Measurements from ENCODE around the gene CNOT4.

DNA sequence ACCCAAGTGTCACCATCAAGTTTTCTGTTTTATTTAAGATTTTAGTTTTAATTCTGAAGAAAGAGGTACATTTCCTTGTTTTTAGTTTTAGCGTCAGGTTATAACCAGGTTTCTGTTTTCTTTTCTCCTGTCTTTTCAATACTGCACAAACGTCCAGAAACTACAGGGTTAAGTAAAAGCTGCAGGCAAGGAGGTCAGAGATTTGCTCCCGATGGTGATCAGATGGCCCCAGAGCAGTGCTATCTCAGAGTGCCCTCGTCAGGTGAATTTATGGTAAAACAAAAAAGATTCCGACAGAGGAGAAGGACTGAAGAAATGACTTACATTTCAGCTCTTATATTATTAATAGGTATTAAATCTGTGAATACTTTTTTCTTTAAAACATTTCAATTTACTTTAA is 148.1 kb downstream of the CNOT4 start:
- TF ChIP-seq CTCF (IDR thresholded peaks at IDR 0.05) (no peak), POLR2A (IDR thresholded peaks at IDR 0.05) (no peak), EP300 (IDR thresholded peaks at IDR 0.05) (no peak), POLR2AphosphoS5 (IDR thresholded peaks at IDR 0.05) (no peak)

All from stomach (tissue), 4 donors.